ENCODE data around the gene IFT172. TPM values are rescaled to one million over a fixed set of nuclear protein-coding genes. Genes with fewer than 3 reads are reported as not detected.
A peak's percentile ranks its signal among the peaks of the same experiment; 100 is the strongest.

Gene IFT172
- polyA plus RNA-seq, 1 experiment = 20.4 TPM

- ChIA-PET CTCF (interaction anchor here (1.0 kb wide), 1 partner anchor 241 kb away, joined by 4 read pairs; no protein-coding TSS in a partner anchor), POLR2A (interaction anchor here (1.5 kb wide), 1 partner anchor 13 kb away, joined by 5 read pairs; the partner anchor contains the start of gene NRBP1)
- Histone ChIP-seq H3K4me3 (ENCODE audit: low read depth, low read length) (no peak within 1 kb of the TSS), H3K9me3 (ENCODE audit: control insufficient read depth, insufficient read depth, low read length) (no peaks in the 10 kb centered on the region), H3K27ac (ENCODE audit: low read depth, low read length) (no peak within 1 kb of the TSS), H3K27me3 (ENCODE audit: control insufficient read depth, insufficient read depth, low read length) (no peaks in the 10 kb centered on the region)
- TF ChIP-seq, protein P1, sequence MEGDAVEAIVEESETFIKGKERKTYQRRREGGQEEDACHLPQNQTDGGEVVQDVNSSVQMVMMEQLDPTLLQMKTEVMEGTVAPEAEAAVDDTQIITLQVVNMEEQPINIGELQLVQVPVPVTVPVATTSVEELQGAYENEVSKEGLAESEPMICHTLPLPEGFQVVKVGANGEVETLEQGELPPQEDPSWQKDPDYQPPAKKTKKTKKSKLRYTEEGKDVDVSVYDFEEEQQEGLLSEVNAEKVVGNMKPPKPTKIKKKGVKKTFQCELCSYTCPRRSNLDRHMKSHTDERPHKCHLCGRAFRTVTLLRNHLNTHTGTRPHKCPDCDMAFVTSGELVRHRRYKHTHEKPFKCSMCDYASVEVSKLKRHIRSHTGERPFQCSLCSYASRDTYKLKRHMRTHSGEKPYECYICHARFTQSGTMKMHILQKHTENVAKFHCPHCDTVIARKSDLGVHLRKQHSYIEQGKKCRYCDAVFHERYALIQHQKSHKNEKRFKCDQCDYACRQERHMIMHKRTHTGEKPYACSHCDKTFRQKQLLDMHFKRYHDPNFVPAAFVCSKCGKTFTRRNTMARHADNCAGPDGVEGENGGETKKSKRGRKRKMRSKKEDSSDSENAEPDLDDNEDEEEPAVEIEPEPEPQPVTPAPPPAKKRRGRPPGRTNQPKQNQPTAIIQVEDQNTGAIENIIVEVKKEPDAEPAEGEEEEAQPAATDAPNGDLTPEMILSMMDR (IDR thresholded peaks at IDR 0.05; ENCODE audit: low read depth, low read length) = no peak
- no peak for DNase-seq (ENCODE audit: low read depth, low spot score)
These were observed 47.3 kb downstream of the IFT172 start, which contains the start of gene KRTCAP3 for GRCh38 chr2:27441958-27442919. KRTCAP3 (plus strand) TSS chr2:27442381; CDS start chr2:27442413, 32 bp downstream.

DNA sequence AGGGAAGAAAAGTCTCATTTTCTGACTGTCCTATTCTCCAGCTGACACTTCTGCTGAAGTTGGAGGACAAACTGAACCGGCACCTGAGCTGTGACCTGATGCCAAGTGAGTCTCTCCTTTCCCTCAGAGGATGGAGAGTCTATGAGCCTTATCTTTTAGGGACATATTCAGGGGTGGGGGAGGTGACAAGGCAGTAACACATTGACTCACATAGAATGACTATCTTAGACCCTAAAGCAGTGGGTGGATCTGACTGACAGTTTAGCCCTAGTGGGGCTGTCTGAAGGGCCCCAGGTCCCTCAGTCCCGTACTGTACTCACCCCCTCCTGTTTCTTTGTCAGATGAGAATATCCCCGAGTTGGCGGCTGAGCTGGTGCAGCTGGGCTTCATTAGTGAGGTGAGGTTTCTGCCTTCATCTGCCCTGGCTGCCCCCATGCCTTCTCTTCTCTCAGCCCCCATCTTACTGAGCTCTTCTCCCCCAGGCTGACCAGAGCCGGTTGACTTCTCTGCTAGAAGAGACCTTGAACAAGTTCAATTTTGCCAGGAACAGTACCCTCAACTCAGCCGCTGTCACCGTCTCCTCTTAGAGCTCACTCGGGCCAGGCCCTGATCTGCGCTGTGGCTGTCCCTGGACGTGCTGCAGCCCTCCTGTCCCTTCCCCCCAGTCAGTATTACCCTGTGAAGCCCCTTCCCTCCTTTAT, 48.2 kb downstream of the IFT172 start:
- Histone ChIP-seq H3K27me3 (ENCODE audit: control insufficient read depth, insufficient read depth, low read length) (no peaks in the 10 kb centered on the region), H3K27ac (ENCODE audit: low read depth, low read length) (no peak overlapping the region), H3K9me3 (ENCODE audit: control insufficient read depth, insufficient read depth, low read length) (no peaks in the 10 kb centered on the region), H3K4me3 (ENCODE audit: low read depth, low read length) (no peak overlapping the region)
- no peak for DNase-seq (ENCODE audit: low read depth, low spot score)
- TF ChIP-seq, protein P1 (IDR thresholded peaks at IDR 0.05; ENCODE audit: low read depth, low read length) = no peak
- ChIA-PET POLR2A (interaction anchor here (1.5 kb wide), 1 partner anchor 12 kb away, joined by 5 read pairs; the partner anchor contains the start of gene NRBP1), CTCF (interaction anchor here (0.9 to 1.0 kb wide), 2 partner anchors 10 to 242 kb away, joined by 4 to 5 read pairs; no protein-coding TSS in a partner anchor)

DNA sequence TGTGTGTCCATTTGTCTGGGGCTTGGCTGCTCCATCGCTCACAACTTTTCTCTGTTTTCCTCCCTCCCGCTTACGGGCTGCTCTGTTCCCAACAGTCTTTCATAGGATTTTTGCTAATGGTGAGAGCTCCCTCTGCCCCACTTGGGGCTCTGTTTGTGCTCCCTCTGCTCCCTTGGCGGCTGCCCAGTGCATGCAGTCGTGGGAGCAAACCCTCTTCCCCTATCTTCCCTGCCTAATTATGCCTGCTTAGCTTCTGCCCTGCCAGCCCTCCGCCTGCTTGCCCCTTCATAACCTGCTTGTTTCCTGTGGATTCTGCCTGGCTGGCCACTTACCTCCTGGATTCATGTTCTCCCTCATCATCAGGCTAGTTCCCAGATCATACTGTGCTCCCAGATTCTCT, 53.9 kb downstream of the IFT172 start:
- ChIA-PET POLR2A (no interaction called here), CTCF (no interaction called here)
- DNase-seq (ENCODE audit: low read depth, low spot score) = no peak
- Histone ChIP-seq H3K9me3 (ENCODE audit: control insufficient read depth, insufficient read depth, low read length) (no peaks in the 10 kb centered on the region), H3K4me3 (ENCODE audit: low read depth, low read length) (no peak overlapping the region), H3K27ac (ENCODE audit: low read depth, low read length) (no peak overlapping the region), H3K27me3 (ENCODE audit: control insufficient read depth, insufficient read depth, low read length) (no peaks in the 10 kb centered on the region)
- TF ChIP-seq, protein P1 (IDR thresholded peaks at IDR 0.05; ENCODE audit: low read depth, low read length) = no peak

DNA sequence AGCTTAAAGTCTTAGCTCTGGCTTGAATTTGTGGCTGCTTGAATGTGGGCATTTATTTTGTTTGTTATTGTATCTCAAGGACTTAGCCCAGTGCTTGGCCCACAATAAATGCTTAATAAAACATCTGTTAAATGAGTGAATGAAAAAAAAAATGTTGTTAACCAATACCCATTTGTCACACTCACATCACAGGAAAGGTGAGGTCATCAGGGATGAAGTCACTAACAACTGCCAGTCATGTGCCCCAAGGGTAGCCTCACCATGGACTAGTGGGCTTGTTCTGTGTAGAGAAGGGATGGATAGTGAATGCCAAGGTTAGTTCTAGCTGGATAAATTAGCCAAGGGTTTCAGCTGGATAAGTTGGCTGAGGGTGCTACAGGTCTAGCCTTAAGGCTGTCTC, 58.1 kb downstream of the IFT172 start:
- Histone ChIP-seq H3K27me3 (ENCODE audit: control insufficient read depth, insufficient read depth, low read length) (no peaks in the 10 kb centered on the region), H3K9me3 (ENCODE audit: control insufficient read depth, insufficient read depth, low read length) (no peaks in the 10 kb centered on the region; the same call in 1 of the 2 replicates), H3K4me3 (ENCODE audit: low read depth, low read length) (no peak overlapping the region), H3K27ac (ENCODE audit: low read depth, low read length) (peak overlapping the region; percentile 21)
- ChIA-PET POLR2A (no interaction called here), CTCF (interaction anchor here (0.5 to 2.9 kb wide), 5 partner anchors 10 to 252 kb away, joined by 5 to 12 read pairs (median 6); partner anchors contain the start of gene PPM1G)
- no peak for DNase-seq (ENCODE audit: low read depth, low spot score)
- TF ChIP-seq, protein P1 (IDR thresholded peaks at IDR 0.05; ENCODE audit: low read depth, low read length) = no peak

All from AG04450 (cell line).